CD14-positive monocyte (primary cell): ENCODE data around the gene ELMO2. TPM values are rescaled to one million over a fixed set of nuclear protein-coding genes. Genes with fewer than 3 reads are reported as not detected.

ENCODE experiments used
- DNase-seq, 3 donors: peaks; one replicate each; pipeline ENCODE4 v3.0.0-alpha.2; 2011 to 2022
- H2AFZ ChIP-seq: 2 replicates; pipeline ENCODE4 v1.6.0; 2012; ENCODE audit warnings: mild to moderate bottlenecking, low read depth, low read length, inconsistent platforms; ENCODE audit not compliant: insufficient read depth, poor library complexity, severe bottlenecking
- H3K27ac ChIP-seq, 2 donors: 1 replicate in 1 of 2; 2 replicates in 1 of 2; pipeline ENCODE4 v1.5.1; 2012 to 2013; ENCODE audit warnings: low read length in 2 of 2, control low read depth in 1 of 2, inconsistent platforms in 1 of 2, low read depth in 1 of 2, mild to moderate bottlenecking in 1 of 2
- H3K27me3 ChIP-seq, 2 donors: one replicate each; pipeline versions ENCODE4 v1.6.0 to v1.6.1; 2011 to 2013; ENCODE audit warnings: low read length in 2 of 2; ENCODE audit not compliant: control insufficient read depth in 2 of 2, insufficient read depth in 2 of 2
- H3K36me3 ChIP-seq, 2 donors: replicated peaks in 1 of 2; 1 replicate in 1 of 2; 2 replicates in 1 of 2; pipeline versions ENCODE4 v1.5.1 to v1.6.1; 2012 to 2013; ENCODE audit warnings: low read length in 2 of 2, control low read depth in 1 of 2, inconsistent platforms in 1 of 2, mild to moderate bottlenecking in 1 of 2; ENCODE audit not compliant: insufficient read depth in 2 of 2, control insufficient read depth in 1 of 2
- H3K4me1 ChIP-seq, 2 donors: 1 replicate in 1 of 2; 2 replicates in 1 of 2; pipeline versions ENCODE4 v1.5.1 to v1.6.1; 2012 to 2013; ENCODE audit warnings: low read length in 2 of 2, control low read depth in 1 of 2, inconsistent platforms in 1 of 2, mild to moderate bottlenecking in 1 of 2, moderate library complexity in 1 of 2; ENCODE audit not compliant: insufficient read depth in 2 of 2, control insufficient read depth in 1 of 2
- H3K4me2 ChIP-seq: replicated peaks from 2 replicates; pipeline ENCODE3; 2012; ENCODE audit warnings: low read length, moderate library complexity, mild to moderate bottlenecking; ENCODE audit not compliant: poor library complexity, severe bottlenecking; ENCODE audit errors: extremely low read depth
- H3K4me3 ChIP-seq, 3 experiments: fragments of 200-600 bp in 1 of 3; sonication (generic) in 1 of 3; replicated peaks in 1 of 3; 1 replicate in 2 of 3; 2 replicates in 1 of 3; pipeline ENCODE4 v1.5.1; 2011 to 2013; ENCODE audit warnings: low read length in 3 of 3, mild to moderate bottlenecking in 3 of 3, control low read depth in 2 of 3, low read depth in 2 of 3, inconsistent platforms in 1 of 3, moderate library complexity in 1 of 3
- H3K79me2 ChIP-seq: 2 replicates; pipeline ENCODE4 v1.6.0; 2012; ENCODE audit warnings: mild to moderate bottlenecking, control low read depth, inconsistent platforms, low read length, moderate library complexity; ENCODE audit not compliant: insufficient read depth
- H3K9ac ChIP-seq: 2 replicates; pipeline ENCODE4 v1.6.0; 2017; ENCODE audit warnings: low read length, mild to moderate bottlenecking; ENCODE audit not compliant: insufficient read depth, poor library complexity, severe bottlenecking
- H3K9me3 ChIP-seq, 2 donors: replicated peaks in 1 of 2; 1 replicate in 1 of 2; 2 replicates in 1 of 2; pipeline versions ENCODE4 v1.5.1 to v1.6.1; 2012 to 2013; ENCODE audit warnings: low read length in 2 of 2, control low read depth in 1 of 2; ENCODE audit not compliant: control insufficient read depth in 1 of 2, insufficient read depth in 1 of 2
- H4K20me1 ChIP-seq: 2 replicates; pipeline ENCODE4 v1.6.0; 2012; ENCODE audit warnings: mild to moderate bottlenecking, low read length, control low read depth, moderate library complexity; ENCODE audit not compliant: insufficient read depth
- H3K27ac Mint-ChIP-seq, 7 donors: one replicate each; pipeline ENCODE4 v1.8.0; 2020; ENCODE audit warnings: mild to moderate bottlenecking in 7 of 7, mixed read lengths in 7 of 7, moderate library complexity in 6 of 7, inconsistent platforms in 2 of 7
- H3K27me3 Mint-ChIP-seq, 3 donors: one replicate each; pipeline ENCODE4 v1.8.0; 2021 to 2022; ENCODE audit warnings: low read depth in 3 of 3, mild to moderate bottlenecking in 3 of 3, mixed read lengths in 3 of 3, moderate library complexity in 3 of 3, inconsistent platforms in 1 of 3
- H3K36me3 Mint-ChIP-seq, 2 donors: one replicate each; pipeline ENCODE4 v1.8.0; 2020; ENCODE audit warnings: mixed read lengths in 2 of 2, inconsistent platforms in 1 of 2, mild to moderate bottlenecking in 1 of 2
- H3K4me1 Mint-ChIP-seq: one replicate; pipeline ENCODE4 v1.8.0; 2020; ENCODE audit warnings: mild to moderate bottlenecking, mixed read lengths
- H3K4me3 Mint-ChIP-seq, 2 donors: one replicate each; pipeline ENCODE4 v1.8.0; 2020; ENCODE audit warnings: mild to moderate bottlenecking in 2 of 2, mixed read lengths in 2 of 2, moderate library complexity in 1 of 2
- H3K9me3 Mint-ChIP-seq, 7 donors: one replicate each; pipeline ENCODE4 v1.8.0; 2020 to 2022; ENCODE audit warnings: mixed read lengths in 7 of 7, mild to moderate bottlenecking in 6 of 7, moderate library complexity in 6 of 7, inconsistent platforms in 2 of 7
- CTCF ChIP-seq: fragments of 200-600 bp; IDR thresholded peaks from one replicate; pipeline ENCODE4 v1.8.0; 2022; ENCODE audit warnings: antibody characterized with exemption, mild to moderate bottlenecking
- WGBS: methylation state at CpG from one replicate; pipeline ENCODE4 v1.1.5; 2013; ENCODE audit warnings: missing lambda C conversion rate; ENCODE audit not compliant: insufficient coverage; 5-methylcytosine and 5-hydroxymethylcytosine counted together
- intact Hi-C, 2 donors: fragments of 100-400 bp; cut with micrococcal nuclease; formaldehyde crosslinking; loops; one replicate each; pipeline versions ENCODE4 v1.15.0 to v1.15.1; 2023
- polyA plus RNA-seq, 3 donors: library from polyadenylated mRNA; depleted of rRNA in 1 of 3; unstranded in 2 of 3; stranded (reverse) in 1 of 3; fragments of 300-500 nt in 2 of 3; fragments of >200 nt in 1 of 3; fragmentation: Illumina TruSeq in 2 of 3; gene quantifications; 1 replicate in 2 of 3; 2 replicates in 1 of 3; pipeline ENCODE4 v1.2.3, GENCODE V29; 2012 to 2021

The ELMO2 gene
- polyA plus RNA-seq, 3 donors, result 35.3 to 53.1 (median 42.3) TPM

DNA sequence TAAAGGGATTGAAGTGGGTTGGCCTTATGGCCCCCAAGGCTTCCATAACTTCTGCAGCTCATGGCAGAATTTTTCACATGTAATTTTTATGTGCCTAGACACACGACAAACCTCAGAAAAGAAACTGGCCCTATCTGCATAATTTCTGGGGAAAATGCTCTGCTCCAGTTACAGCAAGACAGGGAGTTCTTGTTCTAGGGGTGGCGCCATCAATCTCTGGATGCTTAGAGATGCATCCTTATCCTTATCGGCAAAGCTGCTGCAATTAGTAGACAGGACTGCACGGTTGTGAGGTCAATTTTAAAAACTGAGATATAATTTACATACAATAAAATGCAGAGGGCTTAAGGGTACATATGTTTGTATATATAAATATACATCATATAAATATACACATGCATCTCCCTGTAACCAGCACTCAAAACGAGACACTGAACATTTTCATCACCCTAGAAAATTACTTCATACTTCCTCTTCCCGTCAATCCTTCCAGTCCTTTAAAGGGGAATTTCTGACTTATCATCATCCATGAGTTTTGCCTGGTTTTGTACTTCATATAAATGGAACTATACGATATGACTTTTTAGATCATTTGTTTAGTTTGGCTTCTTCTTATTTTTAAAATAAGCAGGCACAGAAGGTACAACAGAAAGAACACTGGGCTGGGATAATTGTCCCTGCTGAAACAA is 10.2 kb downstream of the ELMO2 start:
- Mint-ChIP-seq H3K27ac (peak overlapping the region in 6 of 7 donors; percentile 3 to 69 (median 48)), H3K36me3 (peaks cover 48 to 49% of the 10 kb centered on the region in 2 donors), H3K27me3 (no peaks in the 10 kb centered on the region), H3K4me3 (no peak overlapping the region), H3K4me1 (peaks cover 65% of the 10 kb centered on the region), H3K9me3 (no peaks in the 10 kb centered on the region)
- Histone ChIP-seq H3K4me1 (peaks cover 60% of the 10 kb centered on the region in 2 donors), H3K4me2 (no peak overlapping the region), H3K27ac (peak overlapping the region in 1 of 2 donors; percentile 66), H4K20me1 (peaks cover 50% of the 10 kb centered on the region), H3K9me3 (no peaks in the 10 kb centered on the region), H3K4me3 (no peak overlapping the region), H3K36me3 (peaks cover 37 to 43% of the 10 kb centered on the region in 2 donors), H3K27me3 (no peaks in the 10 kb centered on the region), H2AFZ (no peak overlapping the region), H3K79me2 (peaks cover 61% of the 10 kb centered on the region), H3K9ac (no peak overlapping the region)
- intact Hi-C loops, result no loop called here
- peak in 1 of 3 donors; percentile 53 for DNase-seq
- no peak for TF ChIP-seq CTCF
- WGBS, result 100% methylated on average over 2 of the region's 7 CpGs

GRCh38 chr20:46394872-46395760 is 11.3 kb downstream of the ELMO2 start:
- whole genome bisulfite sequencing, result 100% methylated on average over 3 of the region's 11 CpGs
- peaks cover 49 to 50% of the 10 kb centered on the region in 2 donors for H3K4me1 ChIP-seq
- peaks cover 41 to 54% of the 10 kb centered on the region in 2 donors for H3K36me3 ChIP-seq

More at GRCh38 chr20:46394872-46395760, 11.3 kb downstream of the ELMO2 start:
- H3K27me3 ChIP-seq, result no peaks in the 10 kb centered on the region
- peak in 1 of 3 donors; percentile 17 for DNase-seq
- no peaks in the 10 kb centered on the region for H3K9me3 Mint-ChIP-seq
- no peaks in the 10 kb centered on the region for H3K27me3 Mint-ChIP-seq
- H3K27ac ChIP-seq, result peak overlapping the region in 1 of 2 donors; percentile 66
- no peak overlapping the region for H3K9ac ChIP-seq
- peaks cover 40% of the 10 kb centered on the region for H4K20me1 ChIP-seq
- TF ChIP-seq CTCF, result no peak
- intact Hi-C loops, result no loop called here
- peaks cover 57 to 58% of the 10 kb centered on the region in 2 donors for H3K36me3 Mint-ChIP-seq
- peak overlapping the region in 1 of 3 experiments; percentile 16 for H3K4me3 ChIP-seq
- H3K27ac Mint-ChIP-seq, result peak overlapping the region; percentile 54 to 83 (median 67)
- H3K4me1 Mint-ChIP-seq, result peaks cover 54% of the 10 kb centered on the region
- H3K79me2 ChIP-seq, result peaks cover 56% of the 10 kb centered on the region
- H3K9me3 ChIP-seq, result no peaks in the 10 kb centered on the region
- peak overlapping the region; percentile 43 for H3K4me2 ChIP-seq
- H3K4me3 Mint-ChIP-seq, result peak overlapping the region in 1 of 2 donors; percentile 67
- no peak overlapping the region for H2AFZ ChIP-seq
